Endothelial cell of umbilical vein (primary cell): ENCODE measurements around the gene LCP1.

Source experiments
- CTCF ChIP-seq, 2 donors: IDR thresholded peaks; 1 replicate in 1 of 2; 2 replicates in 1 of 2; pipeline ENCODE4 v1.5.1; 2011; ENCODE audit warnings: low read length in 2 of 2, mild to moderate bottlenecking in 2 of 2, moderate library complexity in 2 of 2, control low read depth in 1 of 2, inconsistent platforms in 1 of 2, low read depth in 1 of 2; ENCODE audit not compliant: insufficient read depth in 1 of 2; ENCODE audit errors: extremely low read depth in 1 of 2
- EZH2 ChIP-seq: IDR thresholded peaks from 2 replicates; pipeline ENCODE4 v1.6.1; 2012; ENCODE audit warnings: borderline replicate concordance, low read depth, mild to moderate bottlenecking, moderate library complexity, low read length, inconsistent platforms; ENCODE audit not compliant: severe bottlenecking
- FOS ChIP-seq: IDR thresholded peaks from 2 replicates; pipeline ENCODE4 v1.6.1; 2011; ENCODE audit warnings: mild to moderate bottlenecking, low read length, moderate library complexity, borderline replicate concordance; ENCODE audit not compliant: insufficient read depth
- GATA2 ChIP-seq: IDR thresholded peaks from 2 replicates; pipeline ENCODE4 v1.7.0; 2011; ENCODE audit warnings: low read depth, mild to moderate bottlenecking, moderate library complexity, mixed read lengths, low read length; ENCODE audit not compliant: insufficient read length, insufficient read depth
- JUN ChIP-seq: IDR thresholded peaks from 2 replicates; pipeline ENCODE4 v1.6.1; 2011; ENCODE audit warnings: borderline replicate concordance, low read depth; ENCODE audit not compliant: insufficient read length, insufficient read depth
- POLR2A ChIP-seq: IDR thresholded peaks from 2 replicates; pipeline ENCODE4 v1.6.1; 2012; ENCODE audit warnings: low read depth, mild to moderate bottlenecking, control low read depth, low read length
- POLR2AphosphoS5 ChIP-seq: IDR thresholded peaks from 2 replicates; pipeline ENCODE4 v1.6.1; 2012; ENCODE audit warnings: low read depth, mild to moderate bottlenecking, control low read depth, low read length, moderate library complexity; ENCODE audit not compliant: insufficient read depth
- TF ChIP-seq, protein P1 (sequence below): IDR thresholded peaks from 2 replicates; pipeline ENCODE4 v1.6.1; 2011; ENCODE audit not compliant: insufficient read depth, insufficient read length

DNA sequence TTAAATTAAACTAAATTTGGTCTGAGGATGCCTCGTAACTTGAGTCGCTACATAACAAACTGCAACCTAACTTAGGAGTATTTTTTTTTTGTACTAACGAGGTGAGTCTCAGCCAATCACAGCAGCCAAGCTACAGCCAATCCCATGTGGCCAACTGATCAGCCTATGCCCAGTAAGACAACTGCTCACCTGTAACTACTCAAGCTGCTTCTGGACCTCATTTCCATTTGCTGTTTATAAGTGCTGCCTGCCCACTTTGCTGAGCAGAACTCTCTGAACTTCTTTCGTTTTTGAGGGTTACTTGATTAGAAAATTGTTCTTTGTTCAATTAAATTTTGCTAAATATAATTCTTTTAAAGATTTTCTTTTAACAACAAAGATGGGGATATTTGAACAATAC is 81.0 kb downstream of the LCP1 start:
- TF ChIP-seq EZH2 (no peak), POLR2A (no peak), CTCF (IDR thresholded peaks at IDR 0.05; ENCODE audit: extremely low read depth in 1 of 2, insufficient read depth in 1 of 2, low read depth in 1 of 2, low read length in 2 of 2) (no peak), POLR2AphosphoS5 (no peak), FOS (no peak), JUN (no peak), GATA2 (no peak)
- TF ChIP-seq, protein P1, sequence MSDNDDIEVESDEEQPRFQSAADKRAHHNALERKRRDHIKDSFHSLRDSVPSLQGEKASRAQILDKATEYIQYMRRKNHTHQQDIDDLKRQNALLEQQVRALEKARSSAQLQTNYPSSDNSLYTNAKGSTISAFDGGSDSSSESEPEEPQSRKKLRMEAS, result no peak
